ENCODE measurements around the gene SPP1. TPM values are rescaled to one million over a fixed set of nuclear protein-coding genes. Genes with fewer than 3 reads are reported as not detected.

SPP1 gene
- total and polyA plus RNA-seq, 9 of the 15 experiments (the other 6 are each of a cell fraction or from before 2014, with no cell fraction given) = 0.10 to 0.64 TPM; not detected in 7

DNA sequence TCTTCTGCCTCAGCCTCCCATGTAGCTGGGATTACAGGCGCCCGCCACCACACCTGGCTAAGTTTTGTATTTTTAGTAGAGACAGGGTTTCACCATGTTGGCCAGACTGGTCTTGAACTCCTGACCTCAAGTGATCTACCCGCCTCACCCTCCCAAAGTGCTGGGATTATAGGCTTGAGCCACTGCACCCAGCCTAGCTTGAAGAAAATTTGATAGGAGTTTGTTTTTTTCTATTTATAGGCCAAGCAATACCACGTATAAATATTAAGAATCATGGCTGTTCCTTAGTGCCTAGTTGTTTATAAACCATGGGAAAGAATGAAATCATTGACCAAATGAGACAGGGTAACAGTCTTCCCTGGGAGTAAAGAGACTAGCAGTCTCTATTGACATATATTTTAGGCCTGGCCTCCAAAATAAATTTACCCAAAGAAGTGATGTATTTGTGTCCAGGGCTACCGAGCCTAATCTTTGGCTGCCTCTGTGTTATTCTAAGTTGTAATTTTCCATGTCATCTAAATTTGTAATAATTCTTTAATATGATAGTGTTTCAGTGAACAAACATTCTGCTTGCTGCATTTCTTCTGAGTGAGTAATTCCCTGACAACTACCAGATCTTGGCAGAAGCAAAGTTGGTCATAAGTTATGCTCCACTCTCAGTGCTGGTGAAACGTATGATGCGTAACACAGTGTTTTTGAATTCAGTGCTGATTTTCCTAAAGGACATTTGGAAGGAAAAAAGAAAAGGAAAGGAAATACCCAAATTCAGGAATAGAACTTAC, 42.2 kb downstream of the SPP1 start (continued):
- TF ChIP-seq, protein P1, sequence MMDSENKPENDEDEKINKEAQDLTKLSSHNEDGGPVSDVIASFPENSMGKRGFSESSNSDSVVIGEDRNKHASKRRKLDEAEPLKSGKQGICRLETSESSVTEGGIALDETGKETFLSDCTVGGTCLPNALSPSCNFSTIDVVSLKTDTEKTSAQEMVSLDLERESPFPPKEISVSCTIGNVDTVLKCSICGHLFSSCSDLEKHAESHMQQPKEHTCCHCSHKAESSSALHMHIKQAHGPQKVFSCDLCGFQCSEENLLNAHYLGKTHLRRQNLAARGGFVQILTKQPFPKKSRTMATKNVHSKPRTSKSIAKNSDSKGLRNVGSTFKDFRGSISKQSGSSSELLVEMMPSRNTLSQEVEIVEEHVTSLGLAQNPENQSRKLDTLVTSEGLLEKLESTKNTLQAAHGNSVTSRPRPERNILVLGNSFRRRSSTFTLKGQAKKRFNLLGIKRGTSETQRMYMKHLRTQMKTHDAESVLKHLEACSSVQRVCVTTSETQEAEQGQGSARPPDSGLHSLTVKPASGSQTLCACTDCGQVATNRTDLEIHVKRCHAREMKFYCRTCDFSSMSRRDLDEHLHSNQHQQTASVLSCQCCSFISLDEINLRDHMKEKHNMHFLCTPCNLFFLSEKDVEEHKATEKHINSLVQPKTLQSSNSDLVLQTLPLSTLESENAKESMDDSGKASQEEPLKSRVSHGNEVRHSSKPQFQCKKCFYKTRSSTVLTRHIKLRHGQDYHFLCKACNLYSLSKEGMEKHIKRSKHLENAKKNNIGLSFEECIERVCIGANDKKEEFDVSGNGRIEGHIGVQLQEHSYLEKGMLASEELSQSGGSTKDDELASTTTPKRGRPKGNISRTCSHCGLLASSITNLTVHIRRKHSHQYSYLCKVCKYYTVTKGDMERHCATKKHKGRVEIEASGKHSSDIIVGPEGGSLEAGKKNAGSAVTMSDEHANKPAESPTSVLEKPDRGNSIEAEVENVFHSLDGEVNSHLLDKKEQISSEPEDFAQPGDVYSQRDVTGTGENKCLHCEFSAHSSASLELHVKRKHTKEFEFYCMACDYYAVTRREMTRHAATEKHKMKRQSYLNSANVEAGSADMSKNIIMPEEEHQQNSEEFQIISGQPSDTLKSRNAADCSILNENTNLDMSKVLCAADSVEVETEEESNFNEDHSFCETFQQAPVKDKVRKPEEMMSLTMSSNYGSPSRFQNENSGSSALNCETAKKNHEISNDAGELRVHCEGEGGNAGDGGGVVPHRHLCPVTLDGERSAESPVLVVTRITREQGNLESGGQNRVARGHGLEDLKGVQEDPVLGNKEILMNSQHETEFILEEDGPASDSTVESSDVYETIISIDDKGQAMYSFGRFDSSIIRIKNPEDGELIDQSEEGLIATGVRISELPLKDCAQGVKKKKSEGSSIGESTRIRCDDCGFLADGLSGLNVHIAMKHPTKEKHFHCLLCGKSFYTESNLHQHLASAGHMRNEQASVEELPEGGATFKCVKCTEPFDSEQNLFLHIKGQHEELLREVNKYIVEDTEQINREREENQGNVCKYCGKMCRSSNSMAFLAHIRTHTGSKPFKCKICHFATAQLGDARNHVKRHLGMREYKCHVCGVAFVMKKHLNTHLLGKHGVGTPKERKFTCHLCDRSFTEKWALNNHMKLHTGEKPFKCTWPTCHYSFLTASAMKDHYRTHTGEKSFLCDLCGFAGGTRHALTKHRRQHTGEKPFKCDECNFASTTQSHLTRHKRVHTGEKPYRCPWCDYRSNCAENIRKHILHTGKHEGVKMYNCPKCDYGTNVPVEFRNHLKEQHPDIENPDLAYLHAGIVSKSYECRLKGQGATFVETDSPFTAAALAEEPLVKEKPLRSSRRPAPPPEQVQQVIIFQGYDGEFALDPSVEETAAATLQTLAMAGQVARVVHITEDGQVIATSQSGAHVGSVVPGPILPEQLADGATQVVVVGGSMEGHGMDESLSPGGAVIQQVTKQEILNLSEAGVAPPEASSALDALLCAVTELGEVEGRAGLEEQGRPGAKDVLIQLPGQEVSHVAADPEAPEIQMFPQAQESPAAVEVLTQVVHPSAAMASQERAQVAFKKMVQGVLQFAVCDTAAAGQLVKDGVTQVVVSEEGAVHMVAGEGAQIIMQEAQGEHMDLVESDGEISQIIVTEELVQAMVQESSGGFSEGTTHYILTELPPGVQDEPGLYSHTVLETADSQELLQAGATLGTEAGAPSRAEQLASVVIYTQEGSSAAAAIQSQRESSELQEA (IDR thresholded peaks at IDR 0.05; ENCODE audit: low read depth) = no peak
- TF ChIP-seq RBBP5 (IDR thresholded peaks at IDR 0.05; ENCODE audit: borderline replicate concordance, insufficient read depth, low read length, poor library complexity, severe bottlenecking) (no peak), ZNF436 (CRISPR knock-in tag; IDR thresholded peaks at IDR 0.05) (no peak), U2AF2 (optimal IDR thresholded peaks at IDR 0.05; ENCODE audit: low read depth, low read length) (no peak), ZNF511 (CRISPR knock-in tag; IDR thresholded peaks at IDR 0.05) (no peak), BRD9 (IDR thresholded peaks at IDR 0.05; ENCODE audit: low read depth, partially characterized antibody) (no peak), FOXA3 (CRISPR knock-in tag; conservative IDR thresholded peaks at IDR 0.05 in 1 of 2, IDR thresholded peaks at IDR 0.05 in 1 of 2) (no peak), SRSF9 (IDR thresholded peaks at IDR 0.05; ENCODE audit: borderline replicate concordance, low read depth, low read length) (no peak)
- TF ChIP-seq, protein P2, sequence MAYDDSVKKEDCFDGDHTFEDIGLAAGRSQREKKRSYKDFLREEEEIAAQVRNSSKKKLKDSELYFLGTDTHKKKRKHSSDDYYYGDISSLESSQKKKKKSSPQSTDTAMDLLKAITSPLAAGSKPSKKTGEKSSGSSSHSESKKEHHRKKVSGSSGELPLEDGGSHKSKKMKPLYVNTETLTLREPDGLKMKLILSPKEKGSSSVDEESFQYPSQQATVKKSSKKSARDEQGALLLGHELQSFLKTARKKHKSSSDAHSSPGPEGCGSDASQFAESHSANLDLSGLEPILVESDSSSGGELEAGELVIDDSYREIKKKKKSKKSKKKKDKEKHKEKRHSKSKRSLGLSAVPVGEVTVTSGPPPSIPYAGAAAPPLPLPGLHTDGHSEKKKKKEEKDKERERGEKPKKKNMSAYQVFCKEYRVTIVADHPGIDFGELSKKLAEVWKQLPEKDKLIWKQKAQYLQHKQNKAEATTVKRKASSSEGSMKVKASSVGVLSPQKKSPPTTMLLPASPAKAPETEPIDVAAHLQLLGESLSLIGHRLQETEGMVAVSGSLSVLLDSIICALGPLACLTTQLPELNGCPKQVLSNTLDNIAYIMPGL (CRISPR knock-in tag; IDR thresholded peaks at IDR 0.05) = no peak
- TF ChIP-seq, protein P3, sequence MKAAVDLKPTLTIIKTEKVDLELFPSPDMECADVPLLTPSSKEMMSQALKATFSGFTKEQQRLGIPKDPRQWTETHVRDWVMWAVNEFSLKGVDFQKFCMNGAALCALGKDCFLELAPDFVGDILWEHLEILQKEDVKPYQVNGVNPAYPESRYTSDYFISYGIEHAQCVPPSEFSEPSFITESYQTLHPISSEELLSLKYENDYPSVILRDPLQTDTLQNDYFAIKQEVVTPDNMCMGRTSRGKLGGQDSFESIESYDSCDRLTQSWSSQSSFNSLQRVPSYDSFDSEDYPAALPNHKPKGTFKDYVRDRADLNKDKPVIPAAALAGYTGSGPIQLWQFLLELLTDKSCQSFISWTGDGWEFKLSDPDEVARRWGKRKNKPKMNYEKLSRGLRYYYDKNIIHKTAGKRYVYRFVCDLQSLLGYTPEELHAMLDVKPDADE (conservative IDR thresholded peaks at IDR 0.05; ENCODE audit: control insufficient read depth, low read depth, low read length) = no peak

All from K562 (cell line).